Lower lobe of right lung (tissue), 2 donors: ENCODE measurements around the gene IFIH1. TPM values are rescaled to one million over a fixed set of nuclear protein-coding genes. Genes with fewer than 3 reads are reported as not detected.

Experiments used
- ATAC-seq, 2 donors: fragments of 200-7000 bp; cut with Tn5 transposase; one replicate each; pipeline ENCODE4 v1.9.1; 2020 to 2022; ENCODE audit warnings: mild to moderate bottlenecking in 2 of 2, moderate library complexity in 2 of 2
- DNase-seq: peaks from one replicate; pipeline ENCODE4 v3.0.0-alpha.2; 2020
- H3K27ac ChIP-seq: fragments of 200-600 bp; one replicate; pipeline ENCODE4 v1.8.0; 2022
- H3K27me3 ChIP-seq: fragments of 200-600 bp; one replicate; pipeline ENCODE4 v1.8.0; 2022; ENCODE audit warnings: low read depth
- H3K36me3 ChIP-seq: fragments of 200-600 bp; one replicate; pipeline ENCODE4 v1.8.0; 2022; ENCODE audit warnings: mild to moderate bottlenecking
- H3K4me1 ChIP-seq: fragments of 200-600 bp; one replicate; pipeline ENCODE4 v1.8.0; 2022
- H3K4me3 ChIP-seq: fragments of 200-600 bp; one replicate; pipeline ENCODE4 v1.8.0; 2022; ENCODE audit warnings: mild to moderate bottlenecking
- H3K9me3 ChIP-seq: fragments of 200-600 bp; one replicate; pipeline ENCODE4 v1.8.0; 2022
- CTCF ChIP-seq: fragments of 200-600 bp; IDR thresholded peaks from one replicate; pipeline ENCODE4 v1.8.0; 2022; ENCODE audit warnings: antibody characterized with exemption, mild to moderate bottlenecking
- intact Hi-C: fragments of 100-400 bp; cut with DNase I; formaldehyde crosslinking; loops from one replicate; pipeline ENCODE4 v1.11.0; 2022
- total RNA-seq: library from RNA; stranded (reverse); fragmentation: NEBNext Ultra II Directional; extraction: Animal tissue kit (Norgen Biotek cat#: 25700); gene quantifications from one replicate; pipeline ENCODE4 v1.2.1, GENCODE V29; 2021
- donor health status: DM: no; HTN: yes; CAD: no; lungs with severe emphysema.

Gene IFIH1
- total RNA-seq, 1 donor from 2014 or later: 44.1 TPM

- H3K4me3 ChIP-seq: no peak overlapping the region
- H3K27me3 ChIP-seq: no peaks in the 10 kb centered on the region
- DNase-seq (no peak), ATAC-seq (no peak)
- H3K27ac ChIP-seq: no peak overlapping the region
- H3K36me3 ChIP-seq: peaks cover 47% of the 10 kb centered on the region
- H3K4me1 ChIP-seq: no peaks in the 10 kb centered on the region
- H3K9me3 ChIP-seq: no peaks in the 10 kb centered on the region
- no peak for TF ChIP-seq CTCF
- intact Hi-C loops: loop anchor here (10.0 kb wide), 1 partner anchor 154 kb away; the partner anchor contains the start of gene GCG
Measured at GRCh38 chr2:162308747-162309503, 9.6 kb downstream of the IFIH1 start.

GRCh38 chr2:162305901-162306300 is 12.6 kb downstream of the IFIH1 start:
- Histone ChIP-seq H3K4me1 (no peaks in the 10 kb centered on the region), H3K27me3 (no peaks in the 10 kb centered on the region), H3K4me3 (no peak overlapping the region), H3K36me3 (peaks cover 50% of the 10 kb centered on the region), H3K9me3 (no peaks in the 10 kb centered on the region), H3K27ac (no peak overlapping the region)
- ATAC-seq: no peak
- intact Hi-C loops: loop anchor here (10.0 kb wide), 1 partner anchor 151 kb away; the partner anchor contains the start of gene GCG
- DNase-seq: no peak
- TF ChIP-seq CTCF: no peak

GRCh38 chr2:162301877-162302276 is 16.6 kb downstream of the IFIH1 start:
- ATAC-seq (no peak), DNase-seq (no peak)
- no peak overlapping the region for H3K27ac ChIP-seq
- H3K4me1 ChIP-seq: no peaks in the 10 kb centered on the region
- peaks cover 23% of the 10 kb centered on the region for H3K36me3 ChIP-seq
- TF ChIP-seq CTCF: no peak
- H3K4me3 ChIP-seq: no peak overlapping the region
- intact Hi-C loops: loop anchor here (5.0 to 10.0 kb wide), 2 partner anchors 80 to 147 kb away; partner anchors contain the start of gene GCG
- no peaks in the 10 kb centered on the region for H3K9me3 ChIP-seq
- H3K27me3 ChIP-seq: no peaks in the 10 kb centered on the region

- no peaks in the 10 kb centered on the region for H3K4me1 ChIP-seq
- H3K36me3 ChIP-seq: peaks cover 23% of the 10 kb centered on the region
- peak; percentile 80 to 82 for ATAC-seq
- H3K27me3 ChIP-seq: no peaks in the 10 kb centered on the region
- H3K9me3 ChIP-seq: no peaks in the 10 kb centered on the region
- no peak overlapping the region for H3K27ac ChIP-seq
- intact Hi-C loops: loop anchor here (5.0 to 10.0 kb wide), 2 partner anchors 79 to 146 kb away; partner anchors contain the start of gene GCG
- peak; percentile 45 for DNase-seq
- TF ChIP-seq CTCF: peak; percentile 93
- no peak overlapping the region for H3K4me3 ChIP-seq
Measured at GRCh38 chr2:162301151-162301804, 17.2 kb downstream of the IFIH1 start.

- Histone ChIP-seq H3K27me3 (no peaks in the 10 kb centered on the region), H3K9me3 (no peaks in the 10 kb centered on the region), H3K4me3 (no peak overlapping the region), H3K4me1 (no peaks in the 10 kb centered on the region), H3K36me3 (peaks cover 14% of the 10 kb centered on the region), H3K27ac (no peak overlapping the region)
- TF ChIP-seq CTCF: no peak
- no peak for DNase-seq
- no peak for ATAC-seq
- intact Hi-C loops: loop anchor here (5.0 to 10.0 kb wide), 2 partner anchors 78 to 145 kb away; partner anchors contain the start of gene GCG
Measured at GRCh38 chr2:162300266-162300665, 18.2 kb downstream of the IFIH1 start.
